GM21529 (cell line): ENCODE measurements around the gene C4orf50.
"Not testable (repeated sequence)": the region's sequence is repeated elsewhere in the genome, so short reads cannot be mapped to it uniquely, and the experiment has no call there.

Experiments used
- ATAC-seq: cut with Tn5 transposase; IDR thresholded peaks from one replicate; pipeline ENCODE4 v1.9.1; 2021; ENCODE audit not compliant: unreplicated experiment

The C4orf50 gene

GRCh38 chr4:5952975-5953951, 65.0 kb downstream of the C4orf50 start:
- no peak for ATAC-seq

- ATAC-seq, result no peak
These were observed 65.8 kb downstream of the C4orf50 start for GRCh38 chr4:5952286-5952974.

- not testable (repeated sequence) for ATAC-seq
These were observed 71.6 kb downstream of the C4orf50 start for GRCh38 chr4:5946653-5947052.

DNA sequence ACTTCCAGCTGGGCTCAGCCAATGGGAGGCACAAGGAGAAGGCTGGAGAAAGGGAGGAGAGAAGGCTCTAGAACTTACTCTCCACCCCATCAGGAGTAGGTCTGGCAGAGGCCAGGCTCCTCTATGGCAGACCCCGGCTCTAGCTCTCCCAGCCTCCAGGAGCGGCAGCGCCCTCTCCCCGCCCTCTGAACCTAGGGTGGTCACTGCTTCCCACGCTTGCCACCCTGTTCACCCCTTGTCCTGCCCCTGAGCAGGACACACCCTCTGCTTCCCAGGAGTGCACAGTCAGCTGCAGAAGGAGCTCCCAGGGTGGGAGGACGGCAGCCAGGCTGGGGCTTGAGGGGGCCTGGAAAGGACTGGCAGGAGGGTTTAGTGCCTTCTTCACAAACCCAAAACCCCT, 72.3 kb downstream of the C4orf50 start:
- ATAC-seq, result no peak

GRCh38 chr4:5945171-5945570, 73.1 kb downstream of the C4orf50 start:
- ATAC-seq, result no peak

GRCh38 chr4:5943561-5943960, 74.7 kb downstream of the C4orf50 start:
- no peak for ATAC-seq

DNA sequence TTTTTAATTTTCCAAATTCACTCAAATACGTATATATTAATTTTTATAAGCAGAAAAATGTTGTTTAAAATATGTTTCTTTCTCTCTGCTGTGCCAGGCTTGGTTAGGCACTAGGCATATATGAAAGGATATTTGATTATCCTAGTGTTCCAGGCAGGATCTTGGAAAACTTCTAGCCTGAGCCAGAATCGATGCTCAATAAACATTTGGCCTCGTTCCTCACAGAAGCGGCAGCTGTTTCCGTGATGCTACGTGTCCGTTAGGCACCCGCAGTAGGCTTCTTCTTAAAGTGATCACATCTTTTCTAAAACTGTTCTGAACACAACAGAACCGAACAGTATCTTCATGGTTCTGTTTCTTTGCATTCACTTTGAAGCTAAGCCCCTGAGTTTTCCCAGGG, 75.3 kb downstream of the C4orf50 start:
- no peak for ATAC-seq

- ATAC-seq, result no peak
These were observed 76.6 kb downstream of the C4orf50 start for GRCh38 chr4:5941601-5942000.

GRCh38 chr4:5940470-5941203, 77.6 kb downstream of the C4orf50 start:
- no peak for ATAC-seq

DNA sequence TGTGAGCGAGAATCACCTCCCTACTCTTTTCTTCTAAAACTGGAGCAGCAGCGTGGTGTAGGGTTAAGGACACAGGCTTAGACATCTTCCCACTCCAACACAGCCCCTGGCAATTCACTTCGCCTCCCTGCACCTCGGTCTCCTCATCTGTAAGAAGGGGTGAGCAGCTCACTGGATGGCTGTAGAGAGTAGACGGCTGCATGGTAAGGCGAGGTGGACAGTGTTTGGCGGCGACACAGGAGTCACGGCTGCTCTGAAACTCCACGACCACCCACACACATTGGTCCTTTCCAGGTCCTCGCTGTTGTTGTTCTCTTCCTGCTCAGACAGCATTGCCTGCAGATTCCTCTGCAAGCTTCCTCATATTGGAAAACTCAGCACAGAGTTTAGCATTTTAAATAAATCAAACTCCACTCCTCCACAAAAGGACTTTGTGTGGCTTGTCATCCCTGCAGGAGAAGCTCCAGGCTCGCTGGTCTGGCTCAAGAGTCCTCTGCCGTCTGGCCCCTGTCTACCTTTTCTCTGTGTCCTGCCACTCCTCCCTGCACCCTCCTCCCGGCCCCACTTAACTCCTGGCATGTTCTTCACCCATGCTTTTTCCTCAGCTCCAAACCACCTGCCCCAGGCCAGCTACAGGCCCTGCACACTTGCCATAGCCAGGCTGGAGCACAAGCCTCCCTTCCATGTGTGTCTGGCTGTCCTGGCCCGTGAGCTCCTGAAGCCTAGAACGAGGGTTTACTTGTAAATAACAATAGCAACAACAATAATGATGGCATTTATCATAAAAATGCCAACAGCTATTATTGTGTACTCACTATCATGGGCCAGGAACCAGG, 84.0 kb downstream of the C4orf50 start:
- no peak for ATAC-seq

GRCh38 chr4:5933116-5933515, 85.1 kb downstream of the C4orf50 start:
- no peak for ATAC-seq

- no peak for ATAC-seq
These were observed 86.1 kb downstream of the C4orf50 start for GRCh38 chr4:5932035-5932568.

GRCh38 chr4:5931526-5931925, 86.7 kb downstream of the C4orf50 start:
- no peak for ATAC-seq

GRCh38 chr4:5930876-5931275, 87.4 kb downstream of the C4orf50 start:
- no peak for ATAC-seq

- ATAC-seq, result no peak
These were observed 87.8 kb downstream of the C4orf50 start for GRCh38 chr4:5930456-5930855.

- ATAC-seq, result no peak
These were observed 89.3 kb downstream of the C4orf50 start for GRCh38 chr4:5928844-5929420.

DNA sequence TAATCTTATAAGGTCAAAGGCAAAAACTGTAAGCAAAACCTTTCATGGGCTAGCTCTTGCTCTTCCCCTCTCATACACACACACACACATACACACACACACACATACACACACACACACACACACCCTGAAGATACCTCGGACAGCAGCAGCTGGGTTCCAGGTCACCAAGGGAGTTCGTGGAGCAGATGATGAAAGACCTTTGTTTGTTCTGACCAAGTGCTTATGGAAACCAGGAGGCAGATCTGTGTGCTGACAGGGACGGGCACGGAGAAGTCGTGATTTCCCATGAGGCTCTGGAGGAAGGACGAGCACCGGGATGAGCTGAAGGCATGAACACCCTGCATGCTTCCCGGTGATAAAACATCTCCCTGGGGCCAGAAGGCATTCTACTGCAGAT, 90.0 kb downstream of the C4orf50 start:
- no peak for ATAC-seq

- no peak for ATAC-seq
These were observed 90.5 kb downstream of the C4orf50 start for GRCh38 chr4:5927747-5928146.

DNA sequence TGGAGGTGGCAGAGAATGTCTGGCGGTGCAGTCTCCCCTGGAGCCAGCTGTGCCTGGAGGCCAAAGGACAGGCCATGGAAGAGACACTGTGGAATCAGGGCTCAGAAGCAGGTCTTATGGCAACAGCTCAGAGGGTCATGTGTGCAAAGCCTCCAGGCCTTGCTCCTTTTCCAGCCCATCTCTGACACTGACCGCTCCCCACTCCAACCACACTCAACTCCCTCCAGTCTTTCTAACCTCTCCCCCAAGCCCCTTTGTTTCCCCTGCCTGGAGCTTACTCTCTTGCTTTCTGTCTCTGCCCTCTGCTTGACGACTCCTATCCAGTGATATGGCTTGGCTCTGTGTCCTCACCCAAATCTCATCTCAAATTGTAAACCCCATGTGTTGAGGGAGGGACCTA, 91.1 kb downstream of the C4orf50 start:
- no peak for ATAC-seq

DNA sequence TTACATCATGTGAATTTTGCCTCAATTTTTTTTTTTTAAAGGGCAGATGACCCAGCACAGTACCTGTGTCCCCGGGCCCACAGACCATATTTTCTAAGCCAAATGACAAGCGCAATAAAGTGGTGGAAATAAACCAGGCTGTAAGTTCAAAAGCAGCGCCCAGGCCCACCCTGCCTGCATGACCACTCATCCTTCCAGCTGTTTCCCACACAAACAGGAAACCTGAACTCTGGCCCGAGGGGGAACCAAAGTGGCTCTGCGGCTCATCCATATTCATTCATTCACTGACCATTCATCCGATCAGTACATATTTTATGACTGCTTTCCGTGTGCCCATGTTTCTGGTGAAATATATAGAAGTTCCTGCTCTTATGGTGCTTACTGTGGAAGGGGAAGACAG, 91.6 kb downstream of the C4orf50 start:
- no peak for ATAC-seq
